ENCODE data around the gene KDM8.

KDM8 gene

GRCh38 chr16:27265982-27266381, 62.7 kb downstream of the KDM8 start:
- Histone ChIP-seq H3K4me1 (ENCODE audit: insufficient read depth, low read length, severe bottlenecking) (peaks cover 87% of the 10 kb centered on the region), H3K27me3 (ENCODE audit: insufficient read depth, low read length) (no peaks in the 10 kb centered on the region), H3K27ac (ENCODE audit: low read depth, low read length, poor library complexity, severe bottlenecking) (peak overlapping the region; percentile 67), H4K20me1 (ENCODE audit: insufficient read depth, low read length) (no peaks in the 10 kb centered on the region), H3K4me2 (ENCODE audit: low read length) (peak overlapping the region; percentile 55), H3K36me3 (ENCODE audit: insufficient read depth, low read length) (peaks cover 12% of the 10 kb centered on the region), H3K9me3 (ENCODE audit: low read length) (no peaks in the 10 kb centered on the region), H2AFZ (ENCODE audit: low read length) (no peak overlapping the region), H3K9ac (ENCODE audit: low read length) (no peak overlapping the region), H3K79me2 (ENCODE audit: insufficient read depth, low read length) (peaks cover 8% of the 10 kb centered on the region; the same call in 1 of the 2 replicates), H3K9me2 (ENCODE audit: low read depth, low read length) (no peaks in the 10 kb centered on the region), H3F3A (ENCODE audit: insufficient read depth, low read length) (peaks cover 3% of the 10 kb centered on the region; the same call in 1 of the 2 replicates), H3K4me3 (ENCODE audit: low read depth, low read length, poor library complexity, severe bottlenecking) (no peak overlapping the region)
- no peak for TF ChIP-seq CTCF (IDR thresholded peaks at IDR 0.05; ENCODE audit: low read length)
- TF ChIP-seq EZH2 (IDR thresholded peaks at IDR 0.05; ENCODE audit: borderline replicate concordance, low read length), result no peak

- Histone ChIP-seq H3K9me3 (ENCODE audit: low read length) (no peaks in the 10 kb centered on the region), H3K27ac (ENCODE audit: low read depth, low read length, poor library complexity, severe bottlenecking) (peak overlapping the region; percentile 75), H3F3A (ENCODE audit: insufficient read depth, low read length) (peaks cover 3% of the 10 kb centered on the region; the same call in 1 of the 2 replicates), H3K9me2 (ENCODE audit: low read depth, low read length) (no peaks in the 10 kb centered on the region), H3K27me3 (ENCODE audit: insufficient read depth, low read length) (no peaks in the 10 kb centered on the region), H3K4me2 (ENCODE audit: low read length) (peak overlapping the region; percentile 83), H4K20me1 (ENCODE audit: insufficient read depth, low read length) (no peaks in the 10 kb centered on the region), H3K36me3 (ENCODE audit: insufficient read depth, low read length) (peaks cover 12% of the 10 kb centered on the region), H3K4me3 (ENCODE audit: low read depth, low read length, poor library complexity, severe bottlenecking) (peak overlapping the region; percentile 80), H2AFZ (ENCODE audit: low read length) (no peak overlapping the region), H3K4me1 (ENCODE audit: insufficient read depth, low read length, severe bottlenecking) (peaks cover 86% of the 10 kb centered on the region), H3K9ac (ENCODE audit: low read length) (peak overlapping the region; percentile 84), H3K79me2 (ENCODE audit: insufficient read depth, low read length) (no peaks in the 10 kb centered on the region)
- TF ChIP-seq EZH2 (IDR thresholded peaks at IDR 0.05; ENCODE audit: borderline replicate concordance, low read length) (no peak), CTCF (IDR thresholded peaks at IDR 0.05; ENCODE audit: low read length) (no peak)
These were observed 63.8 kb downstream of the KDM8 start for GRCh38 chr16:27267037-27267677.

GRCh38 chr16:27268376-27269299, 65.3 kb downstream of the KDM8 start, which contains the start of gene NSMCE1:
TSS of gene NSMCE1 (minus strand) at chr16:27268772. CDS start at chr16:27257570, 11,202 bp downstream.
- Histone ChIP-seq H3K4me2 (ENCODE audit: low read length) (peak within 1 kb of the TSS; percentile 83), H3K9ac (ENCODE audit: low read length) (peak within 1 kb of the TSS; percentile 84), H2AFZ (ENCODE audit: low read length) (no peak within 1 kb of the TSS), H3F3A (ENCODE audit: insufficient read depth, low read length) (peaks cover 3% of the 10 kb centered on the region; the same call in 1 of the 2 replicates), H3K36me3 (ENCODE audit: insufficient read depth, low read length) (peaks cover 5% of the 10 kb centered on the region), H3K4me3 (ENCODE audit: low read depth, low read length, poor library complexity, severe bottlenecking) (peak within 1 kb of the TSS; percentile 80), H3K27ac (ENCODE audit: low read depth, low read length, poor library complexity, severe bottlenecking) (peak within 1 kb of the TSS; percentile 75), H3K79me2 (ENCODE audit: insufficient read depth, low read length) (no peaks in the 10 kb centered on the region), H3K4me1 (ENCODE audit: insufficient read depth, low read length, severe bottlenecking) (peaks cover 76% of the 10 kb centered on the region), H4K20me1 (ENCODE audit: insufficient read depth, low read length) (no peaks in the 10 kb centered on the region), H3K9me2 (ENCODE audit: low read depth, low read length) (no peaks in the 10 kb centered on the region), H3K27me3 (ENCODE audit: insufficient read depth, low read length) (no peaks in the 10 kb centered on the region), H3K9me3 (ENCODE audit: low read length) (no peaks in the 10 kb centered on the region)
- no peak for TF ChIP-seq EZH2 (IDR thresholded peaks at IDR 0.05; ENCODE audit: borderline replicate concordance, low read length)
- TF ChIP-seq CTCF (IDR thresholded peaks at IDR 0.05; ENCODE audit: low read length), result no peak

Data from OCI-LY1 (cell line).